Astrocyte (in vitro differentiated cells and primary cell): ENCODE measurements around the gene APBB2.

Experiments used
- CTCF ChIP-seq: IDR thresholded peaks from 2 replicates; pipeline ENCODE4 v1.5.1; 2011; ENCODE audit warnings: low read depth, mild to moderate bottlenecking, inconsistent platforms, low read length, moderate library complexity; ENCODE audit not compliant: insufficient read depth
- EZH2 ChIP-seq: IDR thresholded peaks from 2 replicates; pipeline ENCODE4 v1.6.1; 2012; ENCODE audit warnings: mild to moderate bottlenecking, low read length, inconsistent platforms; ENCODE audit not compliant: insufficient read depth

DNA sequence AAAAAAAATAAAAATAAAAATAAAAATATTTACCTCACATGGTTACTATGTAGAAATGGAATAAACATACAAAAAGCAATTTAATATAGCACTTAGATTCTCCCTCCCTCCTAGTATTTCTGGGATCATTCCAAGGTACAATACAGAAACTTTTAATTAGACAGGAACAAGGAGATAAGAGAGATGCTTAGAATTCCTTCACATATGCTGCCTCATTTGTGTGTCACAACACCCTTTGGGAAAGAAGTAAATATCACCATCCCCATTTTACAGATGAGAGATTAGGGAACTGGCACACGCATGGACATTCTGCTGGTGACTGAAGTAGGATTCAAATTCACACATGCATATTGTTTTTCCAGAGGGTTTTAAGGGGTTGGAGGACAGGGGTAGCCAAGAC is 164.2 kb downstream of the APBB2 start:
- TF ChIP-seq EZH2 = no peak
- no peak for TF ChIP-seq CTCF
